MM.1S (cell line): ENCODE results near the gene CHCHD10.

Source experiments
- CTCF ChIP-seq: fragments of 300-600 bp; sonication (generic); IDR thresholded peaks from 2 replicates; pipeline ENCODE4 v1.5.1; 2016; ENCODE audit warnings: antibody characterized with exemption, low read length, mixed read lengths
- EZH2 ChIP-seq: fragments of 300-600 bp; sonication (generic); optimal IDR thresholded peaks from 2 replicates; pipeline ENCODE3; 2017; ENCODE audit warnings: low read depth, mild to moderate bottlenecking, antibody characterized with exemption, low read length, mixed read lengths
- EZH2phosphoT487 ChIP-seq: fragments of 300-600 bp; sonication (generic); IDR thresholded peaks from 2 replicates; pipeline ENCODE4 v1.6.1; 2018; ENCODE audit warnings: antibody characterized with exemption, low read length

- TF ChIP-seq CTCF = no peak
- TF ChIP-seq EZH2 = no peak
- no peak for TF ChIP-seq EZH2phosphoT487
Measured at GRCh38 chr22:23749841-23750301, 17.9 kb downstream of the CHCHD10 start.
